DMS79 (cell line): ENCODE results near the gene TRIM6.
"Not testable (repeated sequence)": the region's sequence is repeated elsewhere in the genome, so short reads cannot be mapped to it uniquely, and the experiment has no call there.

Source experiments
- DNase-seq: peaks from one replicate; lab custom pipeline; 2025; lab: John Stamatoyannopoulos, UW

TRIM6 gene

DNA sequence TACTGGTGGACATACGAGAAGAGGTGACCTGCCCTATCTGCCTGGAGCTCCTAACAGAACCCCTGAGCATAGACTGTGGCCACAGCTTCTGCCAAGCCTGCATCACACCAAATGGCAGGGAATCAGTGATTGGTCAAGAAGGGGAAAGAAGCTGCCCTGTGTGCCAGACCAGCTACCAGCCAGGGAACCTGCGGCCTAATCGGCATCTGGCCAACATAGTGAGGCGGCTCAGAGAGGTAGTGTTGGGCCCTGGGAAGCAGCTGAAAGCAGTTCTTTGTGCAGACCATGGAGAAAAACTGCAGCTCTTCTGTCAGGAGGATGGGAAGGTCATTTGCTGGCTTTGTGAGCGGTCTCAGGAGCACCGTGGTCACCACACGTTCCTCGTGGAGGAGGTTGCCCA lies 6.9 kb downstream of the TRIM6 start:
- DNase-seq = no peak

GRCh38 chr11:5604896-5605295 lies 8.5 kb downstream of the TRIM6 start:
- no peak for DNase-seq

GRCh38 chr11:5605849-5606248 lies 9.4 kb downstream of the TRIM6 start:
- no peak for DNase-seq

DNA sequence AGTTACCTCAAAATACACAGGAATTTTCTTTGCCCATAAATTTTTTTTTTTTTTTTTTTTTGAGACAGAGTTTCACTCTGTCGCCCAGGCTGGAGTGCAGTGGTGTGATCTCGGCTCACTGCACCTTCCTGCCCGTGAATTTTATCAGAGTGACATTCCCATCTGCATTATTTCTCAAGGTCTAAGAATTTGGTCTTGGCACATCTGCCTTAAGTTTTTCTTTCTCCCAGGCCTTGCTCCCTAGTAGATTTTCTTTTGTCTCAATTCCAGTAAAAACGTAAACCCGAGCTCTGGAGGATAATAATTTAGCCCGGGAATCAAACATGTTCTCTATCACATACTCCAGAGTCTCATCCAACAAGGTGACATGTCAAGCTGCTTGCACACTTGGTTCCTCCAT lies 12.4 kb downstream of the TRIM6 start:
- DNase-seq = no peak

DNA sequence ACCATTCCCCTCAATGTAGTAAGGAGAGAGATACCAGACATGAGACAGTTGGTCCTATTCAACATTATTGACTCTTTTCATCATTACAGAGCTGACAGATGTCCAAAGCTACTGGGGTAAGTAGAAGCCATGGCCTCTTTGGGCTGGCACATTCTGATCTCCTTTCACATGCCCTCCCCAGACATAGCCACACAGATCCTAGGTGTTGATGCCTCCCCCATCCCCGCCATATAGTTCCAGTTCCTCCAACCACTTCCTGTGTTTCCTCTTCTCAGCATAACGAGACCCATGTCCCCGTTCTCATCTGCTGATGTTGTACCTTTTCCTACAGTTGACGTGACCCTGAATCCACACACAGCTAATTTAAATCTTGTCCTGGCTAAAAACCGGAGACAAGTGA lies 14.0 kb downstream of the TRIM6 start:
- DNase-seq = no peak

- no peak for DNase-seq
These were observed 15.2 kb downstream of the TRIM6 start for GRCh38 chr11:5611627-5612026.

GRCh38 chr11:5618807-5619206 lies 22.4 kb downstream of the TRIM6 start:
- no peak for DNase-seq

DNA sequence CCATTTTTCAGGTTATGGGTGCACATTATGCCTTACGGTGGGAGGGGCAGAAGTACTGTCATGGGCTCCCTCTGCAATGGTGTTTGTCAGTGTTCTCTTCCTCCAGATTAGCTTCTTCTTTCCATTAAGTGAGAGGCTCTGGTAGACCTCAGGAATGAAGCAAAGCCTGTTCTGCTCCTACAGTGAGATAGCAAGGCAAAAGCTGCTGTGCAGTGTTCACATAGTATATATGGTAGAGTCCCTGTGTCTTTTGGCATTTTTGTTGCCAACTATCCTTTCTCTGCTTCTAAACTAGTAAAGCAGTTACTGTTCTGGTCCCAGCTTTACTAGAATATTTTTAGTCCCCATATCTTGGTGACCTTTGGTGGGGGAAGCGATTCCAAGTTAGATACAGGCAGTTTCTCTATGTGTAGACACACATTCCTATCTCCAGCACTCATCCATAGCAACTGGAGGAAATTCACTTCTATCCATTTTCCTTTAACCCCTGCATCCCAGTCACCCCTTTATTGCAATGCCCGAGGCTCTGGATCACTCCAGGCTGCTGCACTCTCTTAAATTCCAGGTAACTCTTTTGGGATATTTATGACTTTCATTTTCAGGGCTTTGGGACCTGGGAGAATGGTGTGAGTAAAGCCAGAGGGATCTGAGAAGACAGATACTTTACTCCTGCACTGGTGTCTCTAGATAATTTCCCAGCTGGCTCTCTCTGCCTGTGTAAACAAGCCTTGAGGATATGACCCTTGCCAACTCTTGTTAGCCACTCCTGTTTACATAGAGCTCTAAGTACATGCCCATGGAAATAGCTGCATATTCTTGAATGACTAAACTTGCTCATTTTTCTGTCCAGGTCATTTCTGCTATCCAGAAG lies 24.4 kb downstream of the TRIM6 start:
- DNase-seq = no peak

- no peak for DNase-seq
These were observed 25.1 kb downstream of the TRIM6 start for GRCh38 chr11:5621580-5621979.

- DNase-seq = no peak
These were observed 26.4 kb downstream of the TRIM6 start for GRCh38 chr11:5622802-5623201.

- no peak for DNase-seq
These were observed 28.2 kb downstream of the TRIM6 start, which contains the start of gene TRIM34 for GRCh38 chr11:5624489-5625279. Gene TRIM34, plus strand, starts transcription at chr11:5625001. Its CDS starts 7,331 bp downstream, at chr11:5632332.

DNA sequence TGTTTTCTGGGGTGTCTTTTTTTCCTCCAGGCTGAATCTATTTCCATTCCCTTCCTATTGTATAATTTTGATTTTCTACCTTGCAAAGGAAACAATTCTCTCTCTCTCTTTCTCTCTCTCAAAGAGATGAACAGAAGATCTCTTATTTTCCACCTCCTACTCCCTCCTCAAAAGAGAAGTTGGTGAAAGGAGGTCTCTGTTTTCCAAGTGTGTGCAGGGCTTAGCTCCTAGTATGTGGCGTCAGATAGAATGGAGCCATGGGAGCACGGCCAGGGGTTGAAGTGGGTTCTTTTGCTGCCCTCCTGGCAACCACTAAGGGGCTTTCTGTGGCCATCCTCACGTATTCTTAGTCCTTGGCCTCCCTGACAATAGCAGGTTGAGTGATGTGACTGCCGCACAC lies 28.8 kb downstream of the TRIM6 start:
- no peak for DNase-seq

- DNase-seq = no peak
These were observed 29.8 kb downstream of the TRIM6 start for GRCh38 chr11:5626196-5626595.

- no peak for DNase-seq
These were observed 35.0 kb downstream of the TRIM6 start for GRCh38 chr11:5631417-5631816.

- DNase-seq = no peak
These were observed 35.7 kb downstream of the TRIM6 start for GRCh38 chr11:5631969-5632635.

DNA sequence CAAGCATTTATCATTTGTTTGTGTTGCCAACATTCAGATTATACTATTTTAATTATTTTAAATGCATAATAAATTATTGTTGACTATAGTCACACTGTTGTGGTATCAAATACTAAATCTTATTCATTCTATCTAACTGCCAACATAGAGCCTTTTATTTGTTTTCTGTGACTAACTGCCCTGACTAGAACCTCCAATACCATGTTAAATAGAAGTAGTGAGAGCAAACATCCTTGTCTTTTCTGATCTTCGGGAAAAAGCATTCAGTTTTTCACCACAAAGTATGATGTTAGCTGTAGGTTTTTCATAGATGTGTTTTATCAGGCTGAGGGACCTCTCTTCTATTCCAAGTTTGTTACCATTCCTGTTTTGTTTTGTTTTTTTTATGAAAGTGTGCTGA lies 43.5 kb downstream of the TRIM6 start:
- DNase-seq = no peak

DNA sequence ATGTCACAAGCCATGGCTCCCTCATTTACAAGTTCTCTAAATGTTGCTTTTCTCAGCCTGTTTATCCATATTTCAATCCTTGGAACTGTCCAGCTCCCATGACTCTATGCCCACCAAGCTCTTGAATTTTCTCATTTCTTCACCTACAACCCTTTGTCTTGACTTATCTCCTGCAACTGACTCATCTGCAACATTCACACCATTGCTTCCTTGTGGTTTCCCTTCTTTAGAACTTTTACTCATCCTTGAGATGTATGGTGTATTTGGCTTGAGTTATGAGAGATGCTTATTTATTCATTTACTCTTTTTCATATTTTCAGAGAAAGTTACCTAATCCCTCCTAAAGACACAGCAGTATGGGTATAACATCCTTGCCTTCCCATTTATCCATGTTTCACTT lies 47.1 kb downstream of the TRIM6 start:
- DNase-seq = no peak

DNA sequence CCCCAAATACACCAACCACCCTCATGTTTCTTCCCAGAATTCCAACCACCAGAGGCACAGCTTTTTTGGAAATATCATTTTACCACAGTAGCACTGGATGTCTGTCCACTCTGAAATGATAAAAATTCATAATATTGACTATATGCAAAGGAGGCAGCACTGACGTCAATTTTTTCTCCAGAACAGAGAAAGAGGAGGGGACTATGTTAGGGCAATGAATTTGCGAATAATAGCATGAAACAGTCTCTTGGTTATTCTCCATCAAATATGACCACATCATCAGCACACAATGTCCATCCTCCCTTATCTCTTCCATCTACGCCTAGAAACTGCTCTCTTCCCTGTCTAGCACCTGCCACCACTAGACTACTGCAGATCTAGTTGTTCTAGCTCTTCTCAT lies 49.7 kb downstream of the TRIM6 start:
- no peak for DNase-seq

DNA sequence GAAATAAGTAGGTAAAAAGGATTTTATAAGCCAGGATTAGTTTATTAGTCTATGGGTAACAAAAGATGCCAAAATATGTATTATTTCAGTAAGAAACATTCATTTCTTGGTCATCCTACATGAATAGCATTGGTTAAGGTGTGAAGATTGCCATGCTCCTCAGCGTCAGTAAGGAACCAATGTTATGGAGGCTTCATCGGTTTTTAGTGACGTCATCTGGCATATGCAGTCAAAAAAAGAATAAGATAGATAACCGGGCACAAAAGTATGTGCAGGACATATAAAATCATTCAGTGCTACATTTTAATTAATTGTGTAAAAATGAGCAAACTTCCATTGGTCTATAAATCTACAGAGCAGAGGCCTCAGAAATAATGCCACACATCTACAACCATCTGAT lies 59.0 kb downstream of the TRIM6 start:
- no peak for DNase-seq

- not testable (repeated sequence) for DNase-seq
These were observed 60.5 kb downstream of the TRIM6 start for GRCh38 chr11:5656956-5657355.

GRCh38 chr11:5658318-5658717 lies 61.9 kb downstream of the TRIM6 start:
- DNase-seq = no peak
